ENCODE results near the gene IL36B.
A peak's percentile ranks its signal among the peaks of the same experiment; 100 is the strongest.
"Not testable (repeated sequence)": the region's sequence is repeated elsewhere in the genome, so short reads cannot be mapped to it uniquely, and the experiment has no call there.

The IL36B gene

GRCh38 chr2:113052396-113052917, at the start of gene IL36B:
Gene IL36B, minus strand, starts transcription at chr2:113052867.
- no peak for DNase-seq (ENCODE audit: low spot score)

- no peak for DNase-seq (ENCODE audit: low spot score)
Observed at GRCh38 chr2:113102133-113102532, 49.5 kb upstream of the IL36B start.

GRCh38 chr2:113098532-113098931, 45.9 kb upstream of the IL36B start:
- DNase-seq (ENCODE audit: low spot score), result no peak

GRCh38 chr2:113098041-113098440, 45.4 kb upstream of the IL36B start:
- no peak for DNase-seq (ENCODE audit: low spot score)

- not testable (repeated sequence) for DNase-seq (ENCODE audit: low spot score)
Observed at GRCh38 chr2:113096842-113097618, 44.4 kb upstream of the IL36B start.

- DNase-seq (ENCODE audit: low spot score), result not testable (repeated sequence)
Observed at GRCh38 chr2:113096306-113096705, 43.6 kb upstream of the IL36B start.

- no peak for DNase-seq (ENCODE audit: low spot score)
Observed at GRCh38 chr2:113093613-113093977, 40.9 kb upstream of the IL36B start.

- no peak for DNase-seq (ENCODE audit: low spot score)
Observed at GRCh38 chr2:113092864-113093612, 40.4 kb upstream of the IL36B start.

- no peak for DNase-seq (ENCODE audit: low spot score)
Observed at GRCh38 chr2:113091231-113091896, 38.7 kb upstream of the IL36B start.

GRCh38 chr2:113089916-113090315, 37.2 kb upstream of the IL36B start:
- DNase-seq (ENCODE audit: low spot score), result no peak

GRCh38 chr2:113088213-113088992, 35.7 kb upstream of the IL36B start:
- no peak for DNase-seq (ENCODE audit: low spot score)

GRCh38 chr2:113085542-113085941, 32.9 kb upstream of the IL36B start:
- no peak for DNase-seq (ENCODE audit: low spot score)

- DNase-seq (ENCODE audit: low spot score), result peak; percentile 11
Observed at GRCh38 chr2:113084249-113085000, 31.8 kb upstream of the IL36B start.

- no peak for DNase-seq (ENCODE audit: low spot score)
Observed at GRCh38 chr2:113083296-113083695, 30.6 kb upstream of the IL36B start.

GRCh38 chr2:113081488-113082210, 29.0 kb upstream of the IL36B start:
- no peak for DNase-seq (ENCODE audit: low spot score)

GRCh38 chr2:113080134-113080533, 27.5 kb upstream of the IL36B start:
- peak; percentile 28 for DNase-seq (ENCODE audit: low spot score)

GRCh38 chr2:113079131-113079530, 26.5 kb upstream of the IL36B start:
- DNase-seq (ENCODE audit: low spot score), result no peak

- no peak for DNase-seq (ENCODE audit: low spot score)
Observed at GRCh38 chr2:113078350-113078839, 25.7 kb upstream of the IL36B start.

GRCh38 chr2:113077921-113078320, 25.3 kb upstream of the IL36B start:
- DNase-seq (ENCODE audit: low spot score), result no peak

- DNase-seq (ENCODE audit: low spot score), result no peak
Observed at GRCh38 chr2:113076954-113077669, 24.4 kb upstream of the IL36B start.

Measured in hematopoietic multipotent progenitor cell treated with erythropoietin and hydrocortisone succinate and interleukin-3 and kit ligand, for 17 days (in vitro differentiated cells).